IMR-90 (cell line): ENCODE measurements around the gene CYP2C18. TPM values are rescaled to one million over a fixed set of nuclear protein-coding genes. Genes with fewer than 3 reads are reported as not detected.

Experiments
- ATAC-seq: fragments of 200-7000 bp; cut with Tn5 transposase; 2 replicates; pipeline ENCODE4 v1.9.1; 2020; ENCODE audit warnings: low read depth, mild to moderate bottlenecking, moderate library complexity
- BruUV-seq: library from RNA; stranded (reverse); fragments of 400-500 nt; replicated peaks from 2 replicates; lab custom pipeline; 2021; lab: Mats Ljungman, UMichigan
- CTCF ChIA-PET: fragments of 300-600 bp; formaldehyde crosslinking; extraction: SDS; loops from one replicate; lab custom pipeline; 2021; ENCODE audit warnings: antibody characterized with exemption; lab: Yijun Ruan, JAX
- POLR2A ChIA-PET: fragments of 300-600 bp; sonication (Branson Sonifier 250); formaldehyde crosslinking; loops from one replicate; lab custom pipeline; 2022; ENCODE audit warnings: antibody characterized with exemption; ENCODE audit not compliant: unreplicated experiment; lab: Charles Lee
- DNase-seq: peaks from one replicate; pipeline ENCODE4 v3.0.0; 2013
- H2AFZ ChIP-seq: replicated peaks from 2 replicates; pipeline ENCODE3; 2013; ENCODE audit warnings: low read length, mild to moderate bottlenecking; ENCODE audit not compliant: poor library complexity
- H2AK5ac ChIP-seq: 2 replicates; pipeline ENCODE4 v1.6.1; 2013; ENCODE audit warnings: low read depth, low read length, inconsistent platforms
- H2AK9ac ChIP-seq: replicated peaks from 2 replicates; pipeline ENCODE3; 2013; ENCODE audit warnings: mild to moderate bottlenecking, low read depth, low read length, moderate library complexity; ENCODE audit not compliant: poor library complexity
- H2BK120ac ChIP-seq: 2 replicates; pipeline ENCODE4 v1.6.1; 2013; ENCODE audit warnings: low read depth, low read length, inconsistent platforms
- H2BK15ac ChIP-seq: 3 replicates; pipeline ENCODE4 v1.6.1; 2013; ENCODE audit warnings: low read depth, low read length, inconsistent platforms
- H2BK20ac ChIP-seq: 2 replicates; pipeline ENCODE4 v1.6.1; 2013; ENCODE audit warnings: low read depth, mild to moderate bottlenecking, inconsistent platforms, low read length, moderate library complexity
- H2BK5ac ChIP-seq: 2 replicates; pipeline ENCODE4 v1.6.1; 2013; ENCODE audit warnings: mild to moderate bottlenecking, low read depth, low read length, inconsistent platforms; ENCODE audit not compliant: poor library complexity, severe bottlenecking
- H3K14ac ChIP-seq: replicated peaks from 2 replicates; pipeline ENCODE4 v1.6.1; 2013; ENCODE audit warnings: low read depth, low read length, inconsistent platforms
- H3K18ac ChIP-seq: 2 replicates; pipeline ENCODE4 v1.6.1; 2013; ENCODE audit warnings: low read depth, low read length, control low read depth
- H3K23ac ChIP-seq: 2 replicates; pipeline ENCODE4 v1.6.1; 2013; ENCODE audit warnings: low read depth, low read length, inconsistent platforms
- H3K27ac ChIP-seq: 2 replicates; pipeline ENCODE4 v1.5.1; 2013; ENCODE audit warnings: mild to moderate bottlenecking, control low read depth, low read length; ENCODE audit not compliant: insufficient read depth
- H3K27me3 ChIP-seq: 2 replicates; pipeline ENCODE4 v1.6.1; 2013; ENCODE audit warnings: low read length; ENCODE audit not compliant: control insufficient read depth, insufficient read depth
- H3K36me3 ChIP-seq: 2 replicates; pipeline ENCODE4 v1.6.1; 2013; ENCODE audit warnings: low read length, mixed read lengths; ENCODE audit not compliant: control insufficient read depth, insufficient read depth
- H3K4ac ChIP-seq: 2 replicates; pipeline ENCODE4 v1.6.1; 2013; ENCODE audit warnings: low read depth, low read length, inconsistent platforms
- H3K4me1 ChIP-seq: 2 replicates; pipeline ENCODE4 v1.6.1; 2013; ENCODE audit warnings: low read length, mixed read lengths; ENCODE audit not compliant: control insufficient read depth, insufficient read depth
- H3K4me2 ChIP-seq: 2 replicates; pipeline ENCODE4 v1.6.1; 2013; ENCODE audit warnings: low read depth, mild to moderate bottlenecking, control low read depth, low read length, moderate library complexity
- H3K4me3 ChIP-seq: 2 replicates; pipeline ENCODE4 v1.5.1; 2013; ENCODE audit warnings: low read depth, mild to moderate bottlenecking, control low read depth, low read length, moderate library complexity; ENCODE audit not compliant: insufficient read depth
- H3K56ac ChIP-seq: 2 replicates; pipeline ENCODE4 v1.6.1; 2013; ENCODE audit warnings: low read length, inconsistent platforms; ENCODE audit not compliant: insufficient read depth; ENCODE audit errors: extremely low read depth
- H3K79me1 ChIP-seq, 2 experiments: 2 replicates each; pipeline ENCODE4 v1.6.1; 2013; ENCODE audit warnings: low read length in 2 of 2, inconsistent platforms in 1 of 2, low read depth in 1 of 2
- H3K9ac ChIP-seq: 2 replicates; pipeline ENCODE4 v1.6.1; 2013; ENCODE audit warnings: low read depth, low read length, control low read depth
- H3K9me1 ChIP-seq: 2 replicates; pipeline ENCODE4 v1.6.1; 2013; ENCODE audit warnings: low read length, inconsistent platforms; ENCODE audit not compliant: insufficient read depth
- H3K9me3 ChIP-seq: 2 replicates; pipeline ENCODE4 v1.6.1; 2013; ENCODE audit warnings: low read length; ENCODE audit not compliant: control insufficient read depth, insufficient read depth
- H4K20me1 ChIP-seq: 2 replicates; pipeline ENCODE4 v1.6.1; 2013; ENCODE audit warnings: low read length, inconsistent platforms; ENCODE audit not compliant: insufficient read depth
- H4K5ac ChIP-seq: 2 replicates; pipeline ENCODE4 v1.6.1; 2013; ENCODE audit warnings: mild to moderate bottlenecking, low read depth, low read length, control low read depth
- H4K8ac ChIP-seq, 2 experiments: 2 replicates each; pipeline ENCODE4 v1.6.1; 2013; ENCODE audit warnings: low read depth in 2 of 2, low read length in 2 of 2, control low read depth in 1 of 2, inconsistent platforms in 1 of 2
- H4K91ac ChIP-seq: 2 replicates; pipeline ENCODE4 v1.6.1; 2013; ENCODE audit warnings: low read depth, low read length, inconsistent platforms; ENCODE audit not compliant: insufficient read depth
- BHLHE40 ChIP-seq: fragments of 150-350 bp; IDR thresholded peaks from 2 replicates; pipeline ENCODE4 v1.6.1; 2016; ENCODE audit warnings: mild to moderate bottlenecking, low read depth, low read length
- CEBPB ChIP-seq: IDR thresholded peaks from 2 replicates; pipeline ENCODE4 v1.6.1; 2012; ENCODE audit warnings: low read depth, low read length, improper control_type of control experiment
- CHD1 ChIP-seq: IDR thresholded peaks from 2 replicates; pipeline ENCODE4 v1.6.1; 2012; ENCODE audit warnings: low read depth, low read length, improper control_type of control experiment
- CTCF ChIP-seq: conservative IDR thresholded peaks from 2 replicates; pipeline ENCODE4 v1.5.1; 2012; ENCODE audit warnings: mild to moderate bottlenecking, low read depth, low read length, improper control_type of control experiment
- ELK1 ChIP-seq: fragments of 150-350 bp; IDR thresholded peaks from 2 replicates; pipeline ENCODE4 v1.6.1; 2016; ENCODE audit warnings: low read depth, mild to moderate bottlenecking, low read length, moderate library complexity, borderline replicate concordance
- FOS ChIP-seq: fragments of 150-350 bp; IDR thresholded peaks from 2 replicates; pipeline ENCODE4 v1.6.1; 2016; ENCODE audit warnings: low read depth, low read length
- MAFK ChIP-seq: IDR thresholded peaks from 2 replicates; pipeline ENCODE4 v1.6.1; 2012; ENCODE audit warnings: low read depth, low read length, improper control_type of control experiment
- MAZ ChIP-seq: IDR thresholded peaks from 2 replicates; pipeline ENCODE4 v1.6.1; 2012; ENCODE audit warnings: low read depth, mild to moderate bottlenecking, low read length, improper control_type of control experiment, moderate library complexity, borderline replicate concordance
- MXI1 ChIP-seq: IDR thresholded peaks from 2 replicates; pipeline ENCODE4 v1.6.1; 2012; ENCODE audit warnings: low read depth, mild to moderate bottlenecking, low read length, moderate library complexity, borderline replicate concordance
- NFE2L2 ChIP-seq: fragments of 150-350 bp; IDR thresholded peaks from 2 replicates; pipeline ENCODE4 v1.6.1; 2016; ENCODE audit warnings: low read depth, mild to moderate bottlenecking, low read length
- POLR2A ChIP-seq: IDR thresholded peaks from 2 replicates; pipeline ENCODE4 v1.6.1; 2012; ENCODE audit warnings: mild to moderate bottlenecking, low read depth, low read length
- RAD21 ChIP-seq: IDR thresholded peaks from 2 replicates; pipeline ENCODE4 v1.6.1; 2012; ENCODE audit warnings: low read length, improper control_type of control experiment
- RCOR1 ChIP-seq: IDR thresholded peaks from 2 replicates; pipeline ENCODE4 v1.6.1; 2012; ENCODE audit warnings: mild to moderate bottlenecking, low read length, improper control_type of control experiment; ENCODE audit not compliant: insufficient replicate concordance
- RFX5 ChIP-seq: IDR thresholded peaks from 2 replicates; pipeline ENCODE4 v1.8.0; 2012; ENCODE audit warnings: low read depth, mild to moderate bottlenecking, low read length, moderate library complexity
- SMC3 ChIP-seq: fragments of 150-350 bp; IDR thresholded peaks from 2 replicates; pipeline ENCODE4 v1.6.1; 2016; ENCODE audit warnings: low read depth, mild to moderate bottlenecking, antibody characterized with exemption, low read length, moderate library complexity
- USF2 ChIP-seq: fragments of 150-350 bp; IDR thresholded peaks from 2 replicates; pipeline ENCODE4 v1.6.1; 2017; ENCODE audit warnings: mild to moderate bottlenecking, antibody characterized with exemption, low read length, low read depth
- WGBS, 2 experiments: methylation state at CpG; one replicate each; pipeline versions ENCODE4 v1.1.5 to v1.1.7; 2013; ENCODE audit warnings: missing lambda C conversion rate in 2 of 2; ENCODE audit not compliant: insufficient read length in 1 of 2; ENCODE audit errors: extremely low coverage in 2 of 2; 5-methylcytosine and 5-hydroxymethylcytosine counted together
- dilution Hi-C: fragments of 300-500 bp; cut with HindIII; formaldehyde crosslinking; loops from one replicate; pipeline ENCODE4 v1.14.3; 2018; ENCODE audit warnings: low sequenced_read_pairs; ENCODE audit not compliant: unreplicated experiment
- in situ Hi-C: fragments of 300-500 bp; cut with MboI; formaldehyde crosslinking; loops from 3 replicates; pipeline ENCODE4 v1.14.3; 2019; ENCODE audit warnings: low sequenced_read_pairs, inconsistent platforms, mixed read lengths
- intact Hi-C: fragments of 100-400 bp; cut with micrococcal nuclease; formaldehyde crosslinking; loops from 2 replicates; pipeline ENCODE4 v1.10.0; 2022
- polyA plus RNA-seq, 3 experiments: library from polyadenylated mRNA; depleted of rRNA; stranded (reverse); fragments of >200 nt; gene quantifications; 2 replicates each; pipeline ENCODE4 v1.2.3, GENCODE V29; 2012; ENCODE audit warnings: low replicate concordance in 1 of 3
- total RNA-seq: library from RNA; depleted of rRNA; stranded (reverse); fragments of >200 nt; gene quantifications from 2 replicates; pipeline ENCODE4 v1.2.3, GENCODE V29; 2012

The CYP2C18 gene
- total and polyA plus RNA-seq, 2 of the 4 experiments (the other 2 are of a cell fraction) = not detected

GRCh38 chr10:94673614-94674321 is 9.8 kb upstream of the CYP2C18 start:
- BruUV-seq = no TSS peak
- no peak overlapping the region for H3K56ac ChIP-seq
- dilution Hi-C loops (no loop called here), in situ Hi-C loops (no loop called here), intact Hi-C loops (no loop called here)
- POLR2A ChIA-PET = no interaction called here
- no peak overlapping the region for H4K5ac ChIP-seq
- H4K8ac ChIP-seq = no peak overlapping the region
- H3K18ac ChIP-seq = no peak overlapping the region
- H3K9me3 ChIP-seq = no peaks in the 10 kb centered on the region
- no peak overlapping the region for H2BK15ac ChIP-seq
- H3K4me2 ChIP-seq = no peak overlapping the region
- no CpG with 5 or more reads among the region's 1 CpG for WGBS, 2 experiments
- H2AFZ ChIP-seq = no peak overlapping the region
- H3K14ac ChIP-seq = no peak overlapping the region
- no peaks in the 10 kb centered on the region for H3K79me1 ChIP-seq
- DNase-seq = no peak
- no peak overlapping the region for H2BK5ac ChIP-seq
- H3K4ac ChIP-seq = no peak overlapping the region
- H3K27me3 ChIP-seq = no peaks in the 10 kb centered on the region
- H3K9ac ChIP-seq = no peak overlapping the region
- H2BK120ac ChIP-seq = no peak overlapping the region
- H2BK20ac ChIP-seq = no peak overlapping the region
- H4K20me1 ChIP-seq = no peaks in the 10 kb centered on the region
- no peak overlapping the region for H3K27ac ChIP-seq
- CTCF ChIA-PET = no interaction called here
- ATAC-seq = no peak
- TF ChIP-seq BHLHE40 (no peak), MAFK (no peak), RAD21 (no peak), RFX5 (no peak), USF2 (no peak), FOS (no peak), CTCF (no peak), SMC3 (no peak), MXI1 (no peak), ELK1 (no peak), CHD1 (no peak), NFE2L2 (no peak), RCOR1 (no peak), MAZ (no peak), CEBPB (no peak), POLR2A (no peak)
- H3K9me1 ChIP-seq = no peaks in the 10 kb centered on the region
- no peak overlapping the region for H2AK9ac ChIP-seq
- no peak overlapping the region for H3K4me3 ChIP-seq
- no peak overlapping the region for H2AK5ac ChIP-seq
- no peaks in the 10 kb centered on the region for H3K36me3 ChIP-seq
- no peak overlapping the region for H3K23ac ChIP-seq
- H4K91ac ChIP-seq = no peak overlapping the region
- no peaks in the 10 kb centered on the region for H3K4me1 ChIP-seq
